Measurements from ENCODE around the gene INTS15.
A peak's percentile ranks its signal among the peaks of the same experiment; 100 is the strongest.
"Not testable (repeated sequence)": the region's sequence is repeated elsewhere in the genome, so short reads cannot be mapped to it uniquely, and the experiment has no call there.

INTS15 gene

GRCh38 chr7:6577369-6578113 lies 12.3 kb upstream of the INTS15 start, which contains the start of gene ZDHHC4:
ZDHHC4 (plus strand) TSS chr7:6577454; CDS start chr7:6580562, 3,108 bp downstream.
- peak; percentile 83 for DNase-seq (ENCODE audit: low spot score)

- no peak for DNase-seq (ENCODE audit: low spot score)
Measured at GRCh38 chr7:6578114-6579084, 11.4 kb upstream of the INTS15 start.

GRCh38 chr7:6579446-6579845 lies 10.4 kb upstream of the INTS15 start:
- no peak for DNase-seq (ENCODE audit: low spot score)

- not testable (repeated sequence) for DNase-seq (ENCODE audit: low spot score)
Measured at GRCh38 chr7:6585746-6586432, 3.9 kb upstream of the INTS15 start.

- DNase-seq (ENCODE audit: low spot score) = no peak
Measured at GRCh38 chr7:6588566-6588965, 1.3 kb upstream of the INTS15 start.

GRCh38 chr7:6589151-6589828 lies 531 bp upstream of the INTS15 start:
- DNase-seq (ENCODE audit: low spot score) = no peak

GRCh38 chr7:6590645-6591110 lies 857 bp downstream of the INTS15 start:
- DNase-seq (ENCODE audit: low spot score) = no peak

GRCh38 chr7:6600093-6600492 lies 10.3 kb downstream of the INTS15 start:
- no peak for DNase-seq (ENCODE audit: low spot score)

- DNase-seq (ENCODE audit: low spot score) = no peak
Measured at GRCh38 chr7:6604458-6604857, 14.6 kb downstream of the INTS15 start.

GRCh38 chr7:6606866-6607583 lies 17.2 kb downstream of the INTS15 start:
- DNase-seq (ENCODE audit: low spot score) = no peak

GRCh38 chr7:6607651-6608051 lies 17.8 kb downstream of the INTS15 start:
- DNase-seq (ENCODE audit: low spot score) = no peak

GRCh38 chr7:6608081-6608480 lies 18.3 kb downstream of the INTS15 start:
- no peak for DNase-seq (ENCODE audit: low spot score)

- DNase-seq (ENCODE audit: low spot score) = no peak
Measured at GRCh38 chr7:6608794-6609193, 19.0 kb downstream of the INTS15 start.

GRCh38 chr7:6612819-6613218 lies 23.0 kb downstream of the INTS15 start:
- no peak for DNase-seq (ENCODE audit: low spot score)

GRCh38 chr7:6613706-6614105 lies 23.9 kb downstream of the INTS15 start:
- DNase-seq (ENCODE audit: low spot score) = no peak

- DNase-seq (ENCODE audit: low spot score) = no peak
Measured at GRCh38 chr7:6614953-6615722, 25.3 kb downstream of the INTS15 start, which contains the start of gene ZNF853. ZNF853 (plus strand) TSS chr7:6615610; CDS start chr7:6616175, 565 bp downstream.

GRCh38 chr7:6615723-6616555 lies 26.1 kb downstream of the INTS15 start:
- DNase-seq (ENCODE audit: low spot score) = no peak

GRCh38 chr7:6616854-6617643 lies 27.2 kb downstream of the INTS15 start:
- DNase-seq (ENCODE audit: low spot score) = no peak
